Fibroblast of skin of right biceps (primary cell): ENCODE results near the gene UIMC1.

ENCODE experiments used
- DNase-seq: peaks from one replicate; pipeline ENCODE4 v3.0.0-alpha.2; 2013

Gene UIMC1

GRCh38 chr5:176948458-176948857 lies 58.1 kb downstream of the UIMC1 start:
- DNase-seq, result no peak

DNA sequence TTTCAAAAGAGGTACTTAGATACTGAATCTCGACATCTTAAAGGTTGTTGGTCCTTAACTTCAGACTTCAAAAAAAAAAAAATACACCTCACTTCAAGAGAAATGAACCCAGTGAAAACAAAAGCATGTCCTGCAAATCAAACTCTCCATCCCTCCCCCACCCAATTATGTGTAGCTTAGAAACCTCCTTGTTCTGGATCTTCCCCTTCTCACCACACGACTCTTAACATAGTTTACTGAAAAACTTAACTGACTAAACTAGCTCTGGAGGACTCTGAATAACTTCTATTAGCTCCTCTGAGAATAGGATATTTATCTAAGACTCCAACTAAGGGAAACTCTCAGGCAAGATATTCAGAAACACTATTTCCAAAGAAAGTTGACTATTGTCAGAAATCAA lies 58.7 kb downstream of the UIMC1 start:
- no peak for DNase-seq

GRCh38 chr5:176944268-176944667 lies 62.3 kb downstream of the UIMC1 start:
- DNase-seq, result no peak

- DNase-seq, result no peak
These were observed 62.8 kb downstream of the UIMC1 start for GRCh38 chr5:176943816-176944215.

- no peak for DNase-seq
These were observed 64.6 kb downstream of the UIMC1 start for GRCh38 chr5:176941951-176942350.

GRCh38 chr5:176938472-176938871 lies 68.1 kb downstream of the UIMC1 start:
- DNase-seq, result no peak

DNA sequence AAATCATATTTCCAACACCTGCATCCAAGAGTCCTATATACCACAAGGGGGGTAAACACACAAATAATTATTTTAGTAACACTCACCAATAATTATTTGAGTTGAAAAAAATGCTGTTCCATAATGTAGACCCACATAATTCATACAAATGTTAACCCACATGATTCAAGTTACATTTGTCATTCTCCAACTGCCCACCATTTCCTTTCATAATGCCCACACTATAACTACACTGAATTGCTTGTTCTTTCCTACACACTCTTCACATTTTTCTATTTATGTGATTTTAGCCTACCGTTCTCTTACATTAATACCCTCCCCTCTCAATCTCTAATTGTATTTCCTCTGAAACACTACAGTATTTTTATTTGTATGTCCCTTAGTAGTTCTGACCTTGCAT lies 71.6 kb downstream of the UIMC1 start:
- DNase-seq, result no peak

- DNase-seq, result no peak
These were observed 72.2 kb downstream of the UIMC1 start for GRCh38 chr5:176934309-176934930.

GRCh38 chr5:176929654-176930053 lies 76.9 kb downstream of the UIMC1 start:
- DNase-seq, result no peak

- DNase-seq, result no peak
These were observed 79.0 kb downstream of the UIMC1 start for GRCh38 chr5:176927562-176927961.

DNA sequence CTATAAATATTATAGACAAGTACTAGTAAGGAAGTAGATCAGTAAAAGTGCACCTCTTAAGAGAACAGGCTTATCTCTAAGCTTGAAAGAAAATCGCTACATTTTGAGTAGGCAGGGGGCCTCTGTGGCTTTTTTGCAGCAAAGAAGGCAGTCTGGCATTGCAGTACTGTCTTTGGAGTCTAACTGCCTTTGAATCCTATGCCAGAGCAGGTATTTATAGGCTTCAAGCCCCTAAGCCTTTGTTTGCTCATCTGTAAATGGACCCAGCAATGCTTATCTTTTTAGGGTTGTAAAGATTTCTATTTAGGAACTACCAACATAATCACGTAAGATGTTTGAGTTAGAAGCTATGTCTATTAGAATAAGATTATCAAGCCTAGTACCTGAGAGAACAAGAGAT lies 83.8 kb downstream of the UIMC1 start:
- no peak for DNase-seq

DNA sequence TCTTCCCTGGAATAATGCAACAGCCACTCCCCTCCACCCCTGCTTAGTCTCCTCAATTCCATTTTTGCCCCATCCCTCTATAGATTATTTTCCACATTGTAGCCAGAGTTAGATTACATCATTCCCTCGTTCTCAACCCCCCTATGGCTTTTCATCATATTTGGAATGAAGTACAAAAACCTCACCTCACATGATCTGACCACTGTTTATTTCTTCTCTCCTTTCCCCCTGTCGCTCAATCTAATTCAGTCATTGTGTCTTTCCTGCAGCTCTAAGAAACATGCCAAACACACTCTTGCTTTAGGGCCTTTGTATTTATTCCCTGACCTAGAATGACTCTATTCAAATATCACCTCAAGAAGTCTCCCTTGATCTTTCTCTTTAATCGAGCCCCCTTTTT lies 84.9 kb downstream of the UIMC1 start:
- DNase-seq, result no peak

GRCh38 chr5:176918613-176919012 lies 88.0 kb downstream of the UIMC1 start:
- DNase-seq, result no peak

DNA sequence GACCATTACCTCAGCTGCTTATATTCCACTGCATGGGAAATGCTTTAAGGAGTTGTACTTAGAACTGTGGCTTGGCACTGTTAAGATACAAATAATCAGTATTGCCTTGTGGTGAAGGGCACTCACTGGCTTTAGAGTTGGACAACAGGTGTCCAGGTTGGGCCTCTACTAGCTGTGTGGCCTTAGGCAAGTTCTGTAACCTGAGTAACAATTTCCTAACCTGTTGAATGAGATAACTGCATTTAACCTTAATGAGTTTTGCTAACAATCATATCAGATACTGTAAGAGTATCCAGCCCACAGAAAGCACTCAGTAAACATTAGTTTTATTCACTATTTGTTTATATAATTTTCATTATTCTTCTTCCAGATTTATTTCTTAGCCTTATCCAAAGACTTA lies 90.2 kb downstream of the UIMC1 start:
- DNase-seq, result no peak

DNA sequence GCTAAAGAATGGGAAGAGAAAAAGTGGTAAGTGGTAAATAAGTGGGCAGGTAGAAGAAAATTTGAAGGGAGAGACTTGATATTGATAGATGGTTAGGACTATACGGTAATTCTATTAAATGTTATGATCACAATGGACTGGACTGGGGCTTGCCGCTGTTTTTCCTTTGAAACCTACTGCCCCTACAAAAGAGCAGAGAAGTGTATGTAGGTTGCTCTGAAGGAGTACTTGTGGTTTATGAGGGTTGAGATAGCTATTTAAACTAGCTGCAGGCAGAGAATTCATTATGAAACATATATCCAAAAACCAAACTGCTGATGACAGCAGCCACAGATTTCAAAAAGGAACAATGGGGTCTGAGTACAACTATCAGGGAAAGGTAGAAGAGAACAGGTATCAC lies 90.7 kb downstream of the UIMC1 start:
- DNase-seq, result no peak

DNA sequence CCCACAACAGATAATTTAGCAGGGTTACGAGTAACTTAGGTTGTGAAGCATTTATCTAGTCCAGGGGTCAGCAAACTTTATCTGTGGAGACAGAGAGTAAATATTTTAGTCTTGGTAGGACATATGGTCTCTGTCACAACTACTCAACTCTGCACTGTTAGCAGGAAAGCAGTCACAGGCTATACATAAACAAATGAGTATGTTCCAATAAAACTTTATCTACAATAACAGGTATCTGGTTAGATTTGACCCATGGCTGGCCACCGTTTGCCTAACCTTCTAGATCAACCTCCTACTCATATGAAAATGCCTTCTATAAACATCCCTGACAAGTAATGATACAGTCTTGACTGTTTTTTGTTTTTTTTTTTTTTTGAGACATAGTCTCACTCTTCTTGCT lies 94.5 kb downstream of the UIMC1 start:
- DNase-seq, result no peak

GRCh38 chr5:176908675-176909368 lies 97.8 kb downstream of the UIMC1 start:
- DNase-seq, result no peak

DNA sequence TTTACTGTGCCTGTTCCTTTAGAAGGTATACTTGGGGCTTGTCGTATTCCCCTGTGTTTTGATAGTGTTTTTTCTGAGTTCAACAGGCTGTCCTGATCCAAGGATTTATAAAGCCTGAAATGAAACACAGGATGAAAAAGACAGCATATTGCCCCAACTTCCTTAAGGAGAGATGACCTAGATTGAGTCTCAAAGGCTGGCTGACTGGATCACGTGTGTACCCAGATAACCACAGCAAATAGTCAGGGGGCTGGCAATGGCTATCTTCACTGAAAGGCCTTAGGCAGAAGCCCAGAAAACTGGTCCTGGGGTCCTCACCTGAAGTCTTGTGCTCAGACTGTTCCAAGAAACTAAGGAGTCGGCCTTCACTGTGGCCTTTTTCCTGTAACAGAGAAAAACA lies 99.8 kb downstream of the UIMC1 start:
- no peak for DNase-seq

GRCh38 chr5:176906126-176906525 lies 100.5 kb downstream of the UIMC1 start:
- no peak for DNase-seq

GRCh38 chr5:176904276-176904675 lies 102.3 kb downstream of the UIMC1 start:
- DNase-seq, result no peak

DNA sequence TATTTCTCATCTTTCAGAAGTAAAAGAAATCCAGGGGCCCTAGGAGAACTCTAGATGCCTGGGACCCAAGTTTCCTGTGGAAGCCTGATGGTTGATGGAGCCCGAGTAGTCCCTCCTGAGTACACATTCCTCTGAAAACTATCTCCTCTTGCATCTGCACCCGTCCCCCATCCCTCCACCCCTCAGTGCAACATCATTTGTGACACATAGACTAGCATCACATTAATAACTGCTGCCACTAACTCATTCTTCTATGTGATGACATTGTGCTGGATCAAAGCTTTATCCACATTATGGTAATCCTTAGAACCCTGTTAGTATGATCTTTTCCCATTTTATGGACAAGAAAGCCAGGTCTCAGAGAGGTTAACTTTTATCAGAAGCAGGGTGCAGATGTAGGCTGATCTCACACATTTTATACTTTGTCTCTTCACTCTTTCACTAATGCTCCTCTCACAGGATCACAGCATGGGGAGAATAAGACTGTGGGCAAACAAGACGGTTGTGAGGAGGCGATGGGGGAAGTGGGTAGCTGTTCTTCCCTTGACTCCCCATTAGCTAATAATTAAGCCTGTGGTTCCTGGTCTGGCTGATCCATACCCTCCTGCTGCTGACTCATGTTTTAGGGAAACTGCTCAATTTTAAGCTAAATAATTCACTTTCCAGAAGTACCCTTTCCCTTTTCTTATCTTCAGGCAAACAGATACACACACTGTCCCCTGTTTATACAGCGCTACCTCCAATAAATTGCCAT lies 103.5 kb downstream of the UIMC1 start:
- no peak for DNase-seq

DNA sequence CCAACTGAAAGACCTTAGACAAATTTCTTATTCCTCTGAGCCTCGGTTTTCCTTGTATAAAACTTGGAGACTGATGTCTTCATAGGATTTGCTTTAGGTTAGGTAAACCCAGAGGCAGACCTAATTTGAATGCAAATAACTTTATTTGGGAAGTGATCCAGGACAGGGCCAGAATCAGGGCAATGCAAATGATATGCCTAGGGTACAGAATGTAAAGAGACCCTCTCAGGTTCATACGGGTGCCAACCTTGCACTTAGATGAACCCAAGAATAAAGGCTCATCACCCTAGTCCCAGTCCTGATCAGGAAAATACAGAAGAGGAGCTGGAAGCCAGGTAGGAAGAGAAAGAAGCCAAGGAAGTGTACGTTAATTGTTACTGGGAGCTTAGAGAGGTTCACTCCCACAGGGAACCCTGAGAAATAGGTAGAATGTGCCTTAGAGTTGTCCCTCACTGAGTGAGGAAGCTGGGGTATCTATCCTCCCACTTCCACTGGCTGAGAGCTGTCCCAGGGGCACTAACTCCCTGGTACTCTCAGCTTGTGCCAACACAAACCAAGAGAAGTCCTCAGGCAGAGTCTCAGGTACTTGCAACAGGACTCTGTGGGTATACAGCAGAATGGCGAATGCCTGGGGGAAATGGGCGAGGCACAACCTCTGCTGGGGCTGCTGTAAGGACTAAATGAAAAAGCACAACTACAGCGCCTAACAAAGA lies 104.3 kb downstream of the UIMC1 start:
- no peak for DNase-seq

GRCh38 chr5:176901260-176902101 lies 105.1 kb downstream of the UIMC1 start:
- no peak for DNase-seq
